GM12864 (cell line): Measurements from ENCODE around the gene CLDN9.
"Not testable (repeated sequence)": the region's sequence is repeated elsewhere in the genome, so short reads cannot be mapped to it uniquely, and the experiment has no call there.

ENCODE experiments used
- DNase-seq: peaks from one replicate; pipeline ENCODE4 v3.0.0-alpha.2; 2011; ENCODE audit warnings: low read depth
- H3K4me3 ChIP-seq: 2 replicates; pipeline ENCODE4 v1.5.1; 2011; ENCODE audit warnings: mild to moderate bottlenecking, low read depth, low read length, control low read depth
- CTCF ChIP-seq: IDR thresholded peaks from 2 replicates; pipeline ENCODE4 v1.5.1; 2011; ENCODE audit warnings: low read depth, mild to moderate bottlenecking, moderate library complexity, low read length, control low read depth, inconsistent platforms; ENCODE audit errors: missing control alignments

CLDN9 gene

DNA sequence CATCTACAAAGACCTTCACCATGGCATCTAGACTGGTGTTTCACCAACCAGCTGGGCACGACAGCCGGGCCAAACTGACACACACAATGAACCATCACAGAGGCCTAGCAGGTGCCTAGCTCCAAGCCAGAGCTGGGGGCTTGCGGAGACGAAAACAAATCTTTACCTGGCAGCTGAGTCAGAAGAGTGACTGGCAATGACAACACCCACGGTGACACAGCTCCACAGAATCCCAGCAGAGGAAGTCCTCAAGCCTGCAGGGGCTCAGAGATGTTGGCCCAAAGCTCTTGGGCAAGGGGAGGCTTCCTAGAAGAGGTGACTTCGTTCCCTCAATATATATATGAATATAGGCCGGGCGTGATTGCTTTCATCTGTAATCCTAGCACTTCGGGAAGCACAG is 38.8 kb downstream of the CLDN9 start:
- no peak for TF ChIP-seq CTCF
- H3K4me3 ChIP-seq, result no peak overlapping the region
- no peak for DNase-seq

DNA sequence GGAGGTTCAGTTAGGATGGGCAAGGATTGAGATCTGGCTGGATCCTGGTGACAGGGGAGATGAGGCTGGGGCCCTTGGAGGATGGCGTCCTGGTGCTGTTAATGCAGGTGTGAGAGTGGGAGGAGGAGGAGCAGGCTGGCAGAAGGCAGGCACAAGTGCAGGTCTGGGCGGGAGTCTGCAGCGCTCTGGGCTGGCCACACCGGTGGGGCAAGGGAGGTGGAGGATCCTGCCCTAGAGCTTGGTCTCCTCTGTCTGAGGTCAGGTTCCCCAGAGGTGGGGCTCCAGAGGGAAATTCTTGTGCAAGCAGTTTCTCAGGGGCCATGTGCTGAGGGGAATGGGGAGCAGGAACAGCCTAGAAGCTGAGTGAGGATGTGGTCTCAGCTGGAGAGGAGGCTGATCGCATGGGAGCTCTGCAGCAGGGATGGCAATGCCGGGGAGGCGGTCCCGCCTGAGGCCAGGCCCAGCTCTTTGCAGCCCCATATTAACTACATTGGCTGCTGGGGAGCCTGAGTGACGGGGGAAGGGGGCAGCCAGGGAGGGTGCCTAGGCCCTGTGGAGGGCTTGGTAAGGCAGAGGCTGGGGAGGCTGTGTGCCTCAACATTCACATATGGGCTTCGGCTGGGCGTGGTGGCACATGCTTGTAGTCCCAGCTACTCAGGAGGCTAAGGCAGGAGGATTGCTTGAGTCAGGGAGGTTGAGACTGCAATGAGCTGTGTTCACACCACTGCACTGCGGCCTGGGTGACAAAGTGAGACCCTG is 40.0 kb downstream of the CLDN9 start:
- not testable (repeated sequence) for H3K4me3 ChIP-seq, DNase-seq

GRCh38 chr16:3053330-3053710 is 40.6 kb downstream of the CLDN9 start:
- not testable (repeated sequence) for H3K4me3 ChIP-seq, DNase-seq

DNA sequence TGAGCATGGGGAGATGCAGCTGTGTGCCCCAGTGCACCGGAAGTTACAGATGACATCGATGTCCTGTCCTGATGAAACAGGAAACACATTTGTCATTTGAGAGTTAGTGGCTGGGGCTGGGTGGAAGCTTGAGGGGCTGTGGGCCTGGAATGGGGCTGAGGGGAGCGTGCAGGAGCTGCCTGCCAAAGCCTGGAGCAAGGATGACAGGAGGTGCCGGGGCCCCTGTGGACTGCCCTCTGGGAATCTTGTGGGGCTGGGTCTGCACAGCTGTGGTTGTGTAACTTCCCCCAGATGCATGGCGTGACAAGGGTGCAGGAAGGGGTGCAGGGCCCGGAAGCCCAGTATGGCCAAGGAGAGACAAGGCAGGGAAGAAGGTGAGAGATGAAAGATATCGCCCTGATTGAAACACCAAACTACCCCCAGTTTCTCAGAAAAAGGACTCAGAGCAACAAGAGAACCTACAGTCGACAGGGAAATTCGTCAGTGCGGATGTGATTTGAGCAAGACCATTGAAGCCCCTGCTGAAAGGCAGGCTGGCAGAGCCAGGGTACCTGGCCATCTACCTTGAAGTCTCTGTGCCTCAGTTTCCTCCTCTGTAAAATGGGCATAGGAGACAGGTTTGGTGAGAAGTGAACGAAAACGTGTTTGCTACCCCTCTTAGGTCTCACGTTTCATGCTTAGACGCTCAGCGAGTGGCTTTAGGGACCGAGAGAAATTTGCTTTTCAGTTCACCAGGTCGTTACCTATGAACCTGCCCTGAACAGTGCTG is 42.4 kb downstream of the CLDN9 start:
- no peak for DNase-seq
- TF ChIP-seq CTCF, result no peak
- no peak overlapping the region for H3K4me3 ChIP-seq

GRCh38 chr16:3055734-3056115 is 43.0 kb downstream of the CLDN9 start:
- not testable (repeated sequence) for DNase-seq, H3K4me3 ChIP-seq

DNA sequence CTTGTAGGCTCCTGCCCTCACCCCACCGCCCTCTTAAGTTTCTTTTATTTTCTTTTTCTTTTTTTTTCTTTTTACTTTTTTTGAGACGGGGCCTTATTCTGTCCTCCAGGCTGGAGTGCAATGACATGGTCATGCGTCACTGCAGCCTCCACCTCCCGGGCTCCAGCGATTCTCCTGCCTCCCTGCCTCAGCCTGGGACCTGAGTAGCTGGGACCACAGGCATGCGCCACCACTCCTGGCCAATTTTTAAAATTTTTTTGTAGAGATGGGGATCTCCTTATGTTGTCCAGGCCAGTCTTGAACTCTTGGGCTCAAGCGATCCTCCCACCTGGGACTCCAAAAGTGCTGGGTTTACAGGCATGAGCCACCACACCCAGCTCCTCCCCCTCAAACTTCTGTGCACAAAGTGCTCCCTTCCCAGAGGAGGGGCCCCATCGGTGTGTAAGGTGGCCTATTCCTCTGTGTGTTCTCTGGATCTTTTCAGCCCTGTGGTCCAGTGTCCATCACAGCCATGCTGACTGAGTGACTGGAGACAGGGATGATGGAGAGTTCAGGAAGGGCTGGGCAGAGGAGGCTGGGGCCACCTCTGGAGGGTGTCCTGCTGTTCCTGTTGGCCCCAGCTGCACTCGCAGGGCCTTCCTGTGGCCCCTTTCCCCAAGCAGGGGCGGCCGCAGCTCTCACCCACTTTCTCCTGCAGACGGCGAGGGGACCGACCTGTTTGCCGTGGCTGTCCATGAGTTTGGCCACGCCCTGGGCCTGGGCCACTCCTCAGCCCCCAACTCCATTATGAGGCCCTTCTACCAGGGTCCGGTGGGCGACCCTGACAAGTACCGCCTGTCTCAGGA is 43.8 kb downstream of the CLDN9 start:
- no peak overlapping the region for H3K4me3 ChIP-seq
- DNase-seq, result no peak
- no peak for TF ChIP-seq CTCF

GRCh38 chr16:3057181-3058138 is 44.7 kb downstream of the CLDN9 start:
- no peak for TF ChIP-seq CTCF
- H3K4me3 ChIP-seq, result peak overlapping the region; percentile 87; the same call in 1 of the 2 replicates
- DNase-seq, result no peak
